ENCODE measurements around the gene NACC2. TPM values are rescaled to one million over a fixed set of nuclear protein-coding genes. Genes with fewer than 3 reads are reported as not detected.
A peak's percentile ranks its signal among the peaks of the same experiment; 100 is the strongest.

NACC2 gene
- total RNA-seq, 4 donors from 2014 or later, result 10.4 to 21.6 (median 12.8) TPM

DNA sequence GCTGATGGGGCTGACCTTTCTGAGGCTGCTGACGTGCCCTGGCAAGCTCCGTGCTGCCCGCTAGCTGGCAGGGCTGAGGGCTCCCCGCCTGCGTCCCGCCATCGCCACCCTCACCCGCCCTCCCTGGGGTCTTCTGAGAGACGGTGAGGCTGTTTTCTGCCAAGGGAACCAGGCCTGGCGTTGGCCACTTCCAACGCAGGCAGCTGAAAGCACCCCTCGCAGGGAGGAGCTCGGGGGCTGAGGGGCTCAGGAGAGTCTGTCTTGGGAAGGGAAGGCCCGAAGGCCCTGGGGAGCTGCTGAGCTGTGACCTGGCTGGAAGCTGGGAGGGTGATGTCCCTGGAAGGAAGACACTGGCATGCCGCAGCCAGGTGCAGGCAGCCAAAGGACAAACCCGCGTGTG lies 33.3 kb upstream of the NACC2 start:
- H3K27ac ChIP-seq, result no peak overlapping the region
- H3K4me3 ChIP-seq, result no peak overlapping the region
- peaks cover 2 to 15% (median 8%) of the 10 kb centered on the region in 3 donors for H3K4me1 ChIP-seq
- TF ChIP-seq, protein P1, sequence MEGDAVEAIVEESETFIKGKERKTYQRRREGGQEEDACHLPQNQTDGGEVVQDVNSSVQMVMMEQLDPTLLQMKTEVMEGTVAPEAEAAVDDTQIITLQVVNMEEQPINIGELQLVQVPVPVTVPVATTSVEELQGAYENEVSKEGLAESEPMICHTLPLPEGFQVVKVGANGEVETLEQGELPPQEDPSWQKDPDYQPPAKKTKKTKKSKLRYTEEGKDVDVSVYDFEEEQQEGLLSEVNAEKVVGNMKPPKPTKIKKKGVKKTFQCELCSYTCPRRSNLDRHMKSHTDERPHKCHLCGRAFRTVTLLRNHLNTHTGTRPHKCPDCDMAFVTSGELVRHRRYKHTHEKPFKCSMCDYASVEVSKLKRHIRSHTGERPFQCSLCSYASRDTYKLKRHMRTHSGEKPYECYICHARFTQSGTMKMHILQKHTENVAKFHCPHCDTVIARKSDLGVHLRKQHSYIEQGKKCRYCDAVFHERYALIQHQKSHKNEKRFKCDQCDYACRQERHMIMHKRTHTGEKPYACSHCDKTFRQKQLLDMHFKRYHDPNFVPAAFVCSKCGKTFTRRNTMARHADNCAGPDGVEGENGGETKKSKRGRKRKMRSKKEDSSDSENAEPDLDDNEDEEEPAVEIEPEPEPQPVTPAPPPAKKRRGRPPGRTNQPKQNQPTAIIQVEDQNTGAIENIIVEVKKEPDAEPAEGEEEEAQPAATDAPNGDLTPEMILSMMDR (IDR thresholded peaks at IDR 0.05), result no peak
- no peak for TF ChIP-seq POLR2A (IDR thresholded peaks at IDR 0.05)
- 47 to 65% methylated on average over 4 to 12 of the region's 17 CpGs for WGBS, 2 donors
- no peaks in the 10 kb centered on the region for H3K36me3 ChIP-seq
- H3K9me3 ChIP-seq, result no peaks in the 10 kb centered on the region
- intact Hi-C loops (cut with DNase I), result loop anchor here (10.0 kb wide), 1 partner anchor 334 kb away; no protein-coding TSS in a partner anchor
- no peak for DNase-seq
- peaks cover 6 to 92% (median 9%) of the 10 kb centered on the region in 4 donors for H3K27me3 ChIP-seq

DNA sequence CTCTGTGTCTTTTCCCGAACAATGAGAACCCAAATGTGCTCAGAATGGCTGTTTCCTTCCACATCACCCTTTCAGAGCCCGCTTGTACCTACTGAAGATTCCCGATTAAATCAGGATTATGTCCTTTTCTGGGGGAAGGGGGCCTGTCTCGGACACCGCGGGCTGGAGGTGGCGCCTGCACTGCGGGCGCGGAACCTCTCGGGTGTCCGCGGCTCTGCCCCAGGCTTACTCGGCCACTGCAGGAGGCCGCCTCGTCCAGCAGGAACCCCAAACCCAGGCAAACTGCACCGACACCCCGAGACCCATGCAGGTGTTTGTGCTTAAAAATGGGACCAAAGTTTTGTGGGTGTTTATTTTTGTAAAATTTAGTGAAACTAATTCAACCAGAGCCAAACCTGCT lies 32.2 kb upstream of the NACC2 start:
- TF ChIP-seq, protein P1 (IDR thresholded peaks at IDR 0.05), result no peak
- no peak for TF ChIP-seq POLR2A (IDR thresholded peaks at IDR 0.05)
- H3K36me3 ChIP-seq, result no peaks in the 10 kb centered on the region
- H3K27me3 ChIP-seq, result peaks cover 2 to 85% (median 5%) of the 10 kb centered on the region in 4 donors
- H3K4me3 ChIP-seq, result no peak overlapping the region
- 83 to 85% methylated on average over 4 to 15 of the region's 18 CpGs for WGBS, 2 donors
- intact Hi-C loops (cut with DNase I), result loop anchor here (10.0 kb wide), 1 partner anchor 333 kb away; no protein-coding TSS in a partner anchor
- no peak for DNase-seq
- peaks cover 7 to 14% (median 10%) of the 10 kb centered on the region in 3 donors for H3K4me1 ChIP-seq
- H3K9me3 ChIP-seq, result no peaks in the 10 kb centered on the region
- H3K27ac ChIP-seq, result no peak overlapping the region

DNA sequence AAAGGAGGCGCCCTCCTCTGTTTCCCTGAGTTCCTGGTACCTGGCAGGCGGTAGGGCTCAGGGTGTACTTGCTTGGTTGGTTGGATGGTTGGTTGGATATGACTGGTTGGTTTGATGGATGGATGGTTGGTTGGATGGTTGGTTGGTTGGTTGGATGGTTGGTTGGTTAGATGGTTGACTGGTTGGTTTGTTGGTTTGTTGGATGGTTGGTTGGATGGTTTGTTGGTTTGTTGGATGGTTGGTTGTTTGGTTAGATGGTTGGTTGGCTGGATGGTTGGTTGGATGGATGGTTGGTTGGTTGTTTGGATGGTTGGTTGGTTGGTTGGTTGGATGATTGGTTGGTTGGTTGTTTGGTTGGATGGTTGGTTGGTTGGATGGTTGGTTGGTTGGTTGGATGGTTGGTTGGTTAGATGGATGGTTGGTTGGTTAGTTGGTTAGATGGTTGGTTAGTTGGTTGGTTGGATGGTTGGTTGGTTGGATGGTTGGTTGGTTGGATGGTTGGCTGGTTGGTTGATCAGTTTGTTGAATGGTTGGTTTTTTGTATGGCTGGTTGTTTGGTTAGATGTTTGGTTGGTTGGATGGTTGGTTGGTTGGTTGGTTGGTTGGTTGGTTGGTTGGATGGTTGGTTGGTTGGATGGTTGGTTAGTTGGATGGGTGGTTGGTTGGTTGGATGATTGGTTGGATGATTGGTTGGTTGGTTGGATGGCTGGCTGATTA lies 30.0 kb upstream of the NACC2 start:
- intact Hi-C loops (cut with DNase I), result loop anchor here (10.0 kb wide), 1 partner anchor 330 kb away; no protein-coding TSS in a partner anchor
- TF ChIP-seq POLR2A (IDR thresholded peaks at IDR 0.05), result no peak
- TF ChIP-seq, protein P1 (IDR thresholded peaks at IDR 0.05), result no peak
- Histone ChIP-seq H3K4me3 (no peak overlapping the region), H3K36me3 (no peaks in the 10 kb centered on the region), H3K9me3 (no peaks in the 10 kb centered on the region), H3K27me3 (peaks cover 0 to 63% (median 2%) of the 10 kb centered on the region in 4 donors), H3K4me1 (peaks cover 10 to 18% (median 13%) of the 10 kb centered on the region in 3 donors), H3K27ac (no peak overlapping the region)
- 71% methylated on average over 1 of the region's 2 CpGs; no CpG with 5 or more reads in 1 of the 2 donors for WGBS, 2 donors
- DNase-seq, result no peak

DNA sequence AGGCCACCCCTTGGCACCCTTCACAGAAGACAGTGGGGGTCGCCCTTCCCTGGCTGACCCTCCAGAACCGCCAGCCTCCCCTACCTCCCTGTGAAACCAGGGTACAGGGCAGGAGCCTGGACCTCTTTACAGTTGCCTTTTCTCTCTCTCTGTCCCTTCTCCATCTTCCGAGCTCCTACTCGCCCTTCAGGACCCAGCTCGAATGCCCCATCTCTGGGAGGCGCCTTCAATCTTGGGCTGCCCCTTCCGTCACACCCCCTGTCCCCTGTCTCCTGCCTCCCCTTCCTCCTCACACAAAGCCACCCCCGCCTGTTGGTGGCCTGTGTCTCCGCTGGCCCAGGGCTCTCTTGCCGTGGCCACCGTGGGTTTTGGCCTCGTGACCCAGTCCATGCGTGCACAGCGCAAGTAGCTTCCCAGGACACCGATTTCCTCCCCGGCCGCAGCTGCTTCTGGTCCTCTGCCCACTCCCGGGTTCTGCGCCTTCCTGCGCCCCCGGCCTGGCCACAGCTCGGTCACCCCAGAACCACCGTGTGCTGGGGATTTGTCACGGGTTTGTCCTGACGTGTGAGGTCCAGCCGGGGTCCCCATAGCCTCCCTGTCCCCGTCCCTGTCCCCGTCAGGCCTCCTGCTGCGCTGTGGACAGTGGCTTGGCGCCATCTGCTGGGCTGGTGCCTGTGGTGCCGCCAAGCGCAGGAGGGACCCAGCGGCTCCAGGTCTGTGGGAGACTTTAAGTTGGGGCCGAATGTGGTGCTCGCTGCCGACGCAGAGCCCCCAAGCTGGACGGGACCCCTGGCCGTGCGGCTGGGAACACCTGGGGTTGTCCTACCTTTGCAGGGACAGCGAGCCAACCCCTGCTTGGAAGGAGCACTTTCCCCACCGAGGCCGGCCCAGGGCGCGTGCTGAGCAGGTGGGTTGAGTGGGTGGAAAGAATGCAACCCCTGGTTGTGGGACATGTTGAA lies 27.6 kb upstream of the NACC2 start:
- 26 to 43% methylated on average over 16 to 24 of the region's 45 CpGs for WGBS, 2 donors
- no peak overlapping the region for H3K27ac ChIP-seq
- intact Hi-C loops (cut with DNase I), result loop anchor here (2.0 to 10.0 kb wide), 2 partner anchors 156 to 328 kb away; no protein-coding TSS in a partner anchor
- no peak for DNase-seq
- peak overlapping the region in 2 of 4 donors; percentile 16 to 44 for H3K4me3 ChIP-seq
- no peaks in the 10 kb centered on the region for H3K9me3 ChIP-seq
- H3K4me1 ChIP-seq, result peaks cover 20 to 33% (median 21%) of the 10 kb centered on the region in 3 donors
- TF ChIP-seq, protein P1 (IDR thresholded peaks at IDR 0.05), result peak; percentile 93 to 98 (median 96)
- TF ChIP-seq POLR2A (IDR thresholded peaks at IDR 0.05), result no peak
- peaks cover 0 to 40% (median 2%) of the 10 kb centered on the region in 4 donors for H3K27me3 ChIP-seq
- H3K36me3 ChIP-seq, result no peaks in the 10 kb centered on the region
